NCI-H524 treated with DMSO at 0.1 percent for 48 hours (cell line): Measurements from ENCODE around the gene BCL2L1.
A peak's percentile ranks its signal among the peaks of the same experiment; 100 is the strongest.

Experiments
- DNase-seq: peaks from one replicate; lab custom pipeline; 2025; lab: John Stamatoyannopoulos, UW

Gene BCL2L1

DNA sequence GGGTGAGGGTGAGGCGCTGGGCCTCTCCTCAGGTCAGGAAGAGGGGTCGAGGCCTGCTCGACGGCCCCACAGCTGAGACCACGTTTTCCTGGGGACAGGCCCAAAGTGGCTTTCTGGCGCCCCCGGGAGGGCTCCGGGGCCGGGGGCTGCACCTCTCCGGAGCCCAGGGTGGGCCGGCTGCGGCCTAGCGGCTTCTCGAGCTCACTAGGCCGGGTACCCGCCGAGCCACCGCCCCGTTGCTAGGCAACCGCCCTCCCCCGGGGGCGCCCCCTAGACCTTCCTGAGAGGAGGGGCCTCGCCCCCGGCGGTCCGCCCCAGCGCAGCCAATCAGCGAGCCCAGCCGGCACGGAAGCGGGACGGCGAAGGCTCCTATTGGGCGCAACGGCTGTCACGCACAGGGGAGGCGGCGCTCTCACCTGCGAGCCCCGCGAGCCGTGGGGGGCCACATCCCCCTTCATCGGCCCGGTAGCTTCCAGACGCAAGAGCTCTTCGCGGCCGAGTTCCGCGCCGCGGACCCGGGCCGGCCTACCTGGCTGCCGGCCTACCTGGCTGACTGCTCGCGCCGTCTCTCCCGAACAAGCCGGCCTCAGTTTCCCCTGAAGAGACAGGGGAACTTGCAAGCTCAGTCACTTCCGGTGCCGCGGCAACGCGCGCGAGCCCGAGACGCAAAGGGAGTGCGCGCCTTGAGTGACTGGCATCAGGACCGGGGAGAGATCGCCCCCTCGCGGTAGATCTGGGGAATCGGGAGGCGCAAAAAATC, 831 bp upstream of the BCL2L1 start:
- peak; percentile 95 for DNase-seq

DNA sequence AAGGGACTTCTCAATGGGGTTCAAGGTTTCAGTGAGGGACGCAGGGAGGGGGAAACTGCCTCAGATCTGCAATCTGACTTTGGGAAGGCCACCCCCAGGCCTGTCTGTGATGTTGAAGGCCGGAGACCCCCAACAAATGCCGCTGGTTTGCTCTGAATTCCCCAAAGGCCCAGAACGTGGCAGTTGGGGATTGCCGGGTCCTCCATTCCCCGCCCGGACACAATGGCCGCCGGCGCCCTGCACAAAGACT, 326 bp upstream of the BCL2L1 start:
- no peak for DNase-seq

DNA sequence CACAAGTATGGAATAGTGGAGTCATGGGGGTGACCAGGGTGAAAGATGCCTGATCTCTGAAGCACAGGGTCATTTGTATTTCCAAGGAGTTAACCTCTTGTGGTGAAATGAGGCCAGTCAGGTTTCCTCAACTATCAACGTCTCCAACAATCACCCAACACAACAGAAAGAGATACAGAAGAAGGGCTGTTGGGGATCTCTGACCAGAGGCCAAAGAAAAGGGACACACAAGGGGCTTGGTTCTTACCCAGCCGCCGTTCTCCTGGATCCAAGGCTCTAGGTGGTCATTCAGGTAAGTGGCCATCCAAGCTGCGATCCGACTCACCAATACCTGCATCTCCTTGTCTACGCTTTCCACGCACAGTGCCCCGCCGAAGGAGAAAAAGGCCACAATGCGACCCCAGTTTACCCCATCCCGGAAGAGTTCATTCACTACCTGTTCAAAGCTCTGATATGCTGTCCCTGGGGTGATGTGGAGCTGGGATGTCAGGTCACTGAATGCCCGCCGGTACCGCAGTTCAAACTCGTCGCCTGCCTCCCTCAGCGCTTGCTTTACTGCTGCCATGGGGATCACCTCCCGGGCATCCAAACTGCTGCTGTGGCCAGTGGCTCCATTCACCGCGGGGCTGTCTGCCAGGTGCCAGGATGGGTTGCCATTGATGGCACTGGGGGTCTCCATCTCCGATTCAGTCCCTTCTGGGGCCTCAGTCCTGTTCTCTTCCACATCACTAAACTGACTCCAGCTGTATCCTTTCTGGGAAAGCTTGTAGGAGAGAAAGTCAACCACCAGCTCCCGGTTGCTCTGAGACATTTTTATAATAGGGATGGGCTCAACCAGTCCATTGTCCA, 1.0 kb downstream of the BCL2L1 start:
- DNase-seq, result no peak

DNA sequence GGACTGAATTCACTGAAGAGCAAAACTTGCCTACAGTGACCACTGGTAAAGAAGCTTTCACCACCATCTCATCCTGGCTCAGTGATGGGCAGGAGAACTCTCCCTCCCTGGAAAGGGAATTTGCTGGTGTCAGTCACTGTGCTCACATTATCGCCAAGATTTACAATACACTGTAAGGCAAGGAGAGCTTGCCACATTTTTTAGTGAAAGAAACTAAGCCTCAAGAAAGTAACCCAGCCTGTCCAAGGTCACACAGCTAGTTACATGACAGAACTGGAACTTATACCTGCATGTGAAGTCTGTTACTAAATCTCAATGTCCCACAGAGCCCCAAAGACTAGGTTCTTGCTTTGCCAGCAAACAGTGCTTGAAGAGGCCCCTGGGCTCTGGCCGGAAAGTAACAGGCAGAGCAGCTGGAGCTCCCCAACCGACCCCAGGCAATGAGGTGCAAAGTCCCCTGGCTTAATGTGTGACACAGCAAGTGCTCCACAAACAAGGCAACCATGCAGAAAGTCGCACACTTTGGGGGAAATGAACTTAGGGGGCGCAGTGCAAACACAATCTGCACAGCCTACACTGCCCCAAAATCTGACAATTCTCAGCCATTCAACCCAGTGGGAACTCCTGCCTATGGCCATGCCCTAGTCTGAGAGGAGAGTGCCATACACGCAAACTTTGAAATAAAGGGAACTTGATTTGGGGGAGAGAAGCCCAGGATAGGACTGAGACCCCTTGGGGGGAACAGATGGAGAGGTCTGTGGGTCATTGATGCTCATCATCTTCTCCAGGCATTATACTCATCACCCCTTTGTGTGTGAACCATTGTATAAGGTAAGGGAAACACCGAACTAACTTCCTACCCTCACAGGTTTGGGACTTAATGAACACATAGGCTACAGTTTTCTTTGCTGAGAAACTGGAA, 1.9 kb downstream of the BCL2L1 start:
- no peak for DNase-seq

DNA sequence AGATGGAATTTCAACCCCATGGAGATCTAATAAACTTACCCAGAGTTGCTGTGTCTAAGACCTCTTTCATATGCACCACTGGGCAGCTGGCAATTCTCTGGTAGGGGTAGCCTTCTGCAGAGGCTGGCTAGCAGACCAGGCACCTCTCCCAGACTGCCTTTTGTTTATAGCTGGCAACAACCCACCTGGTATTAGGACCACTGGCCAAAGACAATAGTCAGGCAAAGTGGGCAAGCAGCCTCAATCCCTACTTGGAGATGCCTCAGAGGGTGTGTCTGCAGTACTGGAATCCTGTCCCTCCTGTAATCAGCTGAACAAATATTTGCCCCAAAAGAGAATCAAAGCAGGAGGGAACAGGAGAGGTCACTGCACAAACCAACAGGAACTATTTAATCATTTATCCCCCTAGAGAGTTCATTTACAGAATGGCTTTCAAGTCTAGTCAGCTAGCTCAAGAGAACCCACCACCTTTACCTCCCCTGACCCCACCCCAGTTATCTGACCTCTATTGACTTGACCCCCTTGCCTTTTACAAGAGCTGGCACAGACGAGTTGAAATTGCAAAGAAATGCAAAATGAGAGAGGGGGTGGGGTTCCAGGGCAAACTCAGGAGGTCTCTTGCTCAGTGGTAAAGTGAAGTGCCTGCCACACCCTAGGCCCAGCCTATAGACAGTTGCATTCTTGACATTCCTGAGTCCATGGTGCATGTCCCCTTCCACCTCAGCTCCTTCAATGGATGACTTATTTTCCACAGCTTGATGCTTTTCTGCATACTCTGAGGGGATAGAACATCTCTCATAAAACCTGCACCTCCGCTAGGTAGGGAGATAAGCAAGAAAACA, 2.8 kb downstream of the BCL2L1 start:
- DNase-seq, result no peak

DNA sequence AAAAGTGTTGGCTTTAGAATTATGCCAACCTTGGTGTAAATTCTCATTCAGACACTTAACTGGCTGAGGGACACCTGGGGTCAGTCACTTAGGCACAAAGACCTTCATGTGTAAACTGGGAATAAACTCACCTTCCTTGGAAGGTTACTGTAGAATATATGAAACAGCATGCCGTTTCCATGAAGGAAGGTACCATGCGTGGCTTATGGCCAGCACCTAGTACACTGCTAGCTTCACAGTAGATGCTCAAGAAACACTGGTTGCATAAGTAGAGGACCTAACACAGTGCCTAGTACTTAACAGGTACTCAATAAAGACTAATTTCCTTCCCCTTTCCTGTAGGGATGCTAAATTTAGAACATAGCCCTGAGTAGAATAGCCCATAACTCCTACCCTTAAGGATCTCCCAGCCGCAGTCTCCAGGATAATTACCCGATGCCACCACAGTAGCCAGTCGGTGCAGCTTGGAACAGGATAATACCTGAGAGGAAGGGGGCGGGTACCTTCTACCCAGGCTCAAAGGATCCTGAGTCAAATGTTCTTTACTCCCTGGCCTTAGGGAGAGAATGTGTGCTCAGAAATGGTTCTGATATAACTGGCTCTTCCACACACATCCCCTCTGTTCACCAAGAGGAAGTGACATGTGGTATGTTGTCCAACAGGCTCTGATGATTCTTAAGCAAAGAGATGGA, 3.6 kb downstream of the BCL2L1 start:
- DNase-seq, result no peak

DNA sequence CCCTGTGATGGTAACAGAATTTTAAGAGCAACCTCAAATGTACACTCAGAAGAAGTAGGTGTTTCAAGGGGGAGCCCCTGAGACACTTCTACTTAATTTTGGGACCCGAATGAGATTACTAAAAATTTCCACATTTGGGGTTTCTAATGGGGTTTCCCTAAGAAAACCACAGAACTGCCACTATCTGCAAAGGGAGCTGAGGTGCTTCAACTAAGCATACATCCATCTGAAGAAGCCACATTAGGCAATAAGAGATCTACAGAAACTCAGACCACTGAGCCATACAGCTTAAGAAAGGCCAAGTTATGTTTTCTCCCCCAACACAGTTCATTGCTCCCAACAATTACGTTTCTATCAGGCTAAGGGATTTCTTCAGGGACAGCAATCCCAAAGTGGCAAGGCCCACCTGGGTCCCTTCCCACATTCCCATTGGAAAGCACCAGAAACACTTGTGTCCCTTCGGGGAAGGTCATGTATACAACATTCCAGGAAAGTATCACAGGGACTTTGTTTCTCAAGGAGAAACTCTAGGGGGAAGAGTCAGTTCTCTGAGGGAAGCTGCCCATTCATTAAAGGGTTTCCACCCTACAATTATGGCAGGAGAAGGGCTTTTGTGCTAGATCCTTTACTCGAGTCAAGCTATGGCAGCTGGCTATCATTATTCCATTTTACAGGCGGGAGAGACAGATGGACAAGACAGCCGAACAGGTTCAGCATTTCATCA, 5.0 kb downstream of the BCL2L1 start:
- peak; percentile 81 for DNase-seq

DNA sequence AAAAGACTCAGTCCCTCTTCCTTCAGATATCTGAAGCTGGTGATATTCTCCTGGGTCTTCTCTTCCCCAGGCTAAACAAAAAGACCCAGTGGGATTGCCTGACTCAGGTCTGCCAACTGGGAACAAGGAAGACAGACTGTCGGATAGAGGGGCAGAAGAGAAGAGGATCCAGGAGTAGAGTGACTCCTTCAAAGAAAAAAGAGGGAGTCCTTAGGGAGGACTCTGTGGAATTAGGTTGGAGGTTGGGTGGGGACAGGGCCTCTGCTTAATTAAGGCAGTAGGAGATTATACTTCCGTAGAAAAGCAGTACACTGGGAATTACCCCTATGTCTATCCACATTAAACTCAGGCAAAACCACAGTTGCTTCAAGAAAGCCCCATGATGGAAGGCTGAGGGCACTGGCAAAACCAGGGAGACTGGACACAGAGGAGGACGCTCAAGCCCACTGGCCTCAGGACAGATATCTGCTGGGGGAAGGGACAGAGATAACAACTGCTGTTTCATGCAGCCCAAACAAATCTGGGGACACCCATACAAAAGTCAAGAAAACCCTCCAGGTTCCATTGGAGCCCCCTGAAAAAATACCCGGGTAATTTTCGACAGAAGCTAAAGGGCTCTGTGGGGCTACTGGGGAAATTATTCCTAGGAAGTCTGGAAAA, 5.7 kb downstream of the BCL2L1 start:
- DNase-seq, result no peak

DNA sequence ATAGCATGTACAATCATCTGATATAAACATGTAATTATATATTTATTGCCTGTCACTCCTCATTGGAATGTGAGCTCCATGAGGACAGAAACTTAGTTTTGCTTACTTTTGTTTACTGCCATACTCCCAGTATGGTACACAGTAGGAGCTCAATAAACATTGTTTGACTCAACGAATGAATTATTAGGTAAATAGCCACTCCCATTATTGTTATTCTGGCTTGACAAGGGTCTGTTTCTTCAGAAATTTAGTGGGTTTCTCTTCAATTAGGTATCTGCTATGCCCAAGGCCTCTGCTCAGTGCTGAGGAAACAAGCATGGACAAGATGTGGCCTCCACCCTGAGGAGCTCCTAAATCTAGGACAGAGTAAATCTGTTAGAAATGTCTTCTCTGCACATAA, 6.3 kb downstream of the BCL2L1 start:
- no peak for DNase-seq

DNA sequence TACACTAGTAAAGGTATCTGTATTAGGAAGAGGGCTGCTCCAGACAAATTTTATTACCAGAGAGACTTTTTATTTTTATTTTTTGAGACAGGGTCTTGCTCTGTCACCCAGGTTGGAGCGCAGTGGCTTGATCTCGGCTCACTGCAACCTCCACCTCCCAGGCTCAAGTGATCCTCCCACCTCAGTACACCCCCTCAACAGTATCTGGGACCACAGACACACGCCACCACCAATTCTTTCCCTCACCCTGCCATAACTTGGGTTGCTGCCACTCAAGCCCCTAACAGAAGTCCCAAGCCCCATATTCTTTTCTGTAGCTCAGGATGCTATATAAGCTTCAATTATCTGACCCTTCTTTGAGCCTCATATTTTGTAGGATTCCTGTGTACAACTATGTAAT, 6.9 kb downstream of the BCL2L1 start:
- DNase-seq, result no peak

DNA sequence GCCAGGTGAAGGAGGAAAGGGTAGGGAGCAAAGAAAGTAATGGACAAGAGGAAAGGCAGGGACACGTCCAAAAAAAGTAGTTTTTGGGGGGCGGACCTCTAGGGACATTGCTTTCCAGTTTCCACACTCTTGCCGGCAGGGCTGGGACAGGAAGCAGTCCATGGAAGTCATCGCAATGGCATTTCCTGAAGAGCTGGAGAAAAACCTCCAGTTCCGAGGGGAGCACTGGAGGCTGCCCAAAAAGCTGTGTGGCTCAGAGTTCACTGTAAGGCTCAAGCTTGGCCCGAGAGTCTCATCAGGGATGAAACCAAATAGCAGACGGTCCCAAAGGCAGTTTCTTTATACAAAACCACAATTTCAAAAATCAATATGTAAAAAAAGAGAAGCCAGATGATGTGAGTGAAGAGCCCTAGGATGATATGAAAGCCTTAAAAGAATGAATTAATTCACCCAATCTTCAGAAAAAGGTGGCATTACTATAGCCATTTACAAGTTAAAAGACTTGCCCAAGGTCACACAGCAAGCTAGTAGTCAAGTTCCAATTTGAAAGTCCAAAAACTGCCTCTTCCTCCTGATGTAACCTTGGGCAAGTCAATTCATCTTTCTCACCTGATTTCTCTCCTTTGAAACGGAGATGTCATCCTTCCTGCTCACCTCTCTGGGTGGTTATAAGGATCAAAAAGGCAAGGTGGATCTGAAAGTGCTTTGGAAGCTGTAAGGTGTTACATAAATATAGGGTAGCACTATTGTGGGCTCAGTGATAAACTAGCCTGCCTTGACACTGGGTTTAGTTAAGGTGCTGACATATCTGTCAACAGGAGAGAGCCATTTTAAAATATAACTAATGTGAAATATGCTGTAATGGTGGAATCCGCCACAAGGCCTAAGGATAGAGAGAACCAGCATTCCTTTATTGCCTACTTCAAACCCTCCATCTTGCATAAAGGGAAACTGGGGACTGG, 9.1 kb downstream of the BCL2L1 start:
- no peak for DNase-seq

DNA sequence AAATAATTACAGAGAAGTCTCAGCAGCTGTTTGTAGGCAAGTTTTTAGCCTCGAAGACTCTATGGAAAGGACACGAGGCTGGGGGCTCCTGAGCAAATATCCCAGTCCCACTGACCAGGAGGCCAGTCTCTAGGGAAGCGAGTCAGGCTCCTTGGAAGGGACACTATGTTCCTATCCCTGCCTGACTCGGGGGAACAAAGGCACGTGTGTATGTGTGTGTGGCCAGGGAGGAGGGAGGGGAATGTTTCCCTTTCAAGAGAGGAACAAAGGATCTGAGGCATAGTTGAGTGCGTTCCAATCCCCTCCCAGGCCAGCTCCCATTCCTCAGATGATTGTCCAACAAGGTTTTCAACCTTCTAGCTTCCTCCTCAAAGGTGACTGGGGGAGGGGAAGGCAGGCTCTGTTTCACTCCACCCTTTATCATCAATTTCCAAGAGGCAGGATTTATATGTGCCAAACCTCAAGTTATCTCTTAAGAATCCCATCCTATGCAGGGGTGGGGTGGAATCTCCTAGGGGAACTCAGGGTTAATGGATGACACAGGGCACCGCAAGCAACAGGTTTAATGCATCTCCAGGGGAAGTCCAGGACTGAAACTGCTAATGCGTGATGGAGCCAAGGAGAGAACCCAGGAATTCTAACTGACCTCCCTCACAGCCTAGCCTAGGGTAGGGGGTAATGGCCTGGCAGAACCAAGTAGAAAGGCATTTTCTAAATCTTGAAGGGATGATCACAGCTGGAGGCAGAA, 9.9 kb downstream of the BCL2L1 start:
- no peak for DNase-seq

DNA sequence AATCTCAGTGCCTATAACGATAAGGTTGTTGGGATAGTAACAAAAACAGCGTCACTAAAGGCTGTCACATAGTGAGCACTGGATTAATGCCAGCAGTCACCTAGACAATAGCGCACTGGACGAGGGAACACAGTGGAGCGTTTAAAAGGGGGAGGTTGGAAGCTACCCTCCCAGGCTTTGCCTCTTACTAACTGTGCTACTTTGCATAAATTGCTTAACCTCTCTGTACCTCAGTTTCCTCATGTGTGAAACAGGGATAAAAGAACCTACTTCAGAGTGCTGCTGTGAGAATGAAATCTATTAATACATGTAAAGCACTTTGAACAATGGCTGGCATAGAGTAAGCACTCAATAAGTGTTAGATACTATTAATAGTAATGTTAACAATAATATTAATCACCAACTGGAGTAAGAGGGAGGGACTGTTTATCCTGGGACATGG, 10.5 kb downstream of the BCL2L1 start:
- no peak for DNase-seq

DNA sequence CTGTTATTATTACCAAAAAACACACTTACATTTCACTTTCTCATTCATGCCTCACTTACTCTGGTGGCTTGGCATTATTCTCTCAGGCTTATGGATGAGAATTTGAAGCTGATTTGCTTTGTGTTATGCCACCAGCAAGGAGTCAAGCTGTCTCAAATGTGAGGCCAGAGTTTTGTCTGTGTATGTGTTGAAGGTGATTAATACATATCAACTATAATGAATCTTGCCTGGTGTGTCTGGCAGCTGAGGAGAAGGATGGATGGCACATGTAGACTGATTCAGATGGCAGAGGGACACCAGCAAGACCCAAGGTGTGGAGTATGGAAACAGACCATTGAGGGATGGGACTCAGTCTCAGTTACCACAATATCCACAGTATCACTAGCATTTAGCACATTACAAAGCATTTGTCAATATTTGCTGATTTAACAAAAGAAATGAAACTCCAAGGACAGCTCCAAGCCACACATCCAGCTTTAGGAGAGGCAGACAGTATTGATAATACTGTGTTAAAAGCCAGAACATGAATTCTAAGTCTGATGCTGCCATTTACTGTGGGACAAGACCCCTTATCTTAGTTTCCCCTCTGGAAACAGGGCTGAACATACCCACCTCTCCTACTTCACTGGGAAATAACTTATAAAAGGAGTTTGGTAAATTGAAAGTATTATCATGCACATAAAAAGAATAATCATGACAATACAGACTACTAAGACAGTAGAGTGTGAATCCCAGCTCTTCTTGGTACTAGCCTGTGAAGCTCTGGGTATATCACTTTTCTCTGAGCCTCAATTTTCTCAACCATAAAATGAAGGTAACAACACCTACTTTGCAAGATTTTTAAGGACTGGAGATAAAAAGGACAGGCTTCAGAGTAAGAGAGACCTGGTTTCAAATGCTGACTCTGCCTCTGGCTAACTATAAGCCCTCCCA, 11.2 kb downstream of the BCL2L1 start:
- DNase-seq, result no peak

DNA sequence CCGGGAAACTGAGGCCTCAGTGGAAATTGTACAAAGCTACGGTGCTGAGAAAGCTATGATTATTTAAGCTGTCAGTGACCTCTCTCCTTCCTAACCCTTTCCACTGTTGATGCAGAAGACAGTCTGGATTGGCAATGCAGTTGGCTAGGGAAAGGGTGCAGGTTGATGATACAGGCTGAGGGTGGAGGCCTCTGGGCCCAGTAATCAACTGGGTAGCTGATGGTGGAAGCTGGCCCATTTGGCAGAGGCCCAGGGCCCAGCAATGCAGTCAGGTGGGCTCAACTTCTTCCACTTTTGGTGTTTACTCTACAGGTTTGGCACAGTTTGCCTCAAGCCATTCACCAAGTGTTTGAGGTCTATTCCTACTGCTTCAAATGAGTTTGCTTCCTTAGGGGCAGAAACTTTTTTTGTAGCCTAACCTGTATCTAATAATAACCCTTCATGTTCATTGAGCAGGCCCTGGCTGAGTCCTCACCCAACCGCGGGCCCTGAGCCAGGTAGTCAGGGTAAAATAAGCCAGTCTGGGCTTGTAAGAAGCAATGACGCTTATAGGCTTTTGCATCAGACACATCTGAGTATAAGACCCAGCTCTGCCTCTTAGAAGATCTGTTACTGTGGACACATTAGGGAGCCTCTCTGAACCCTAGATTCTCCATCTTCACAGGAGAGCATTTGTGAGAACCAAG, 12.1 kb downstream of the BCL2L1 start:
- no peak for DNase-seq

DNA sequence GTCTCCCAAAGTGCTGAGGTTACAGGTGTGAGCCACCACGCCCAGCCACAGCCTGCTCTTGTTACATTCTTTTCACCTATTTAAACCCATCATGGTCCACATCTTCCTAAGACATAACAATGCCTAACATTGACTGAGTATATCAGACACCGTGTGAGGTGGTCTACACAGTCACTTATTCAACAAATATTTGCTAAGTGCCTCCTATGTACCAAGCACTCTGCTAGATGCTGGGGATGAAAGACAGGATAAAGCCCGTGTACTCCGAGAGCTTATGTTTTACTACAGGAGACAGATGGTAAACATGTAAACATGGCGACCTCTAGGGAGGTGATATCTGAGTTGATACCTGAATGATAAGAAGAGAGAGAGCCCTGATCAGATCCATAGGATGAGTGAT, 12.7 kb downstream of the BCL2L1 start:
- DNase-seq, result no peak
